HEK293 (cell line): ENCODE measurements around the gene TOM1.

ENCODE experiments used
- BCL6B ChIP-seq: fragments of 450-650 bp; formaldehyde crosslinking; IDR thresholded peaks from 2 replicates; pipeline ENCODE4 v1.5.1; 2017; ENCODE audit warnings: missing biosample characterization, missing genetic modification characterization
- HIC1 ChIP-seq: fragments of 450-650 bp; formaldehyde crosslinking; IDR thresholded peaks from 2 replicates; pipeline ENCODE4 v1.5.1; 2016; ENCODE audit warnings: missing biosample characterization, missing genetic modification characterization
- KLF7 ChIP-seq: fragments of 450-650 bp; formaldehyde crosslinking; IDR thresholded peaks from 2 replicates; pipeline ENCODE4 v1.5.1; 2016; ENCODE audit warnings: missing biosample characterization, missing genetic modification characterization, borderline replicate concordance
- KLF9 ChIP-seq: fragments of 450-650 bp; formaldehyde crosslinking; IDR thresholded peaks from 2 replicates; pipeline ENCODE4 v1.5.1; 2016; ENCODE audit warnings: missing biosample characterization, missing genetic modification characterization, low read depth
- PATZ1 ChIP-seq: fragments of 450-650 bp; formaldehyde crosslinking; IDR thresholded peaks from 2 replicates; pipeline ENCODE4 v1.5.1; 2016; ENCODE audit warnings: missing biosample characterization, missing genetic modification characterization
- PBX3 ChIP-seq: sonication (generic); formaldehyde crosslinking; IDR thresholded peaks from 2 replicates; pipeline ENCODE4 v1.8.1; 2022; ENCODE audit warnings: mild to moderate bottlenecking, moderate library complexity, missing genetic modification reagents
- PRDM6 ChIP-seq: fragments of 450-650 bp; formaldehyde crosslinking; IDR thresholded peaks from 2 replicates; pipeline ENCODE4 v1.5.1; 2017; ENCODE audit warnings: missing biosample characterization, missing genetic modification characterization
- REST ChIP-seq: fragments of 450-650 bp; formaldehyde crosslinking; IDR thresholded peaks from 2 replicates; pipeline ENCODE4 v1.5.1; 2016; ENCODE audit warnings: missing biosample characterization, missing genetic modification characterization
- SCRT1 ChIP-seq: fragments of 450-650 bp; formaldehyde crosslinking; IDR thresholded peaks from 2 replicates; pipeline ENCODE4 v1.5.1; 2016; ENCODE audit warnings: missing biosample characterization, missing genetic modification characterization, borderline replicate concordance
- SP7 ChIP-seq: fragments of 450-650 bp; formaldehyde crosslinking; IDR thresholded peaks from 2 replicates; pipeline ENCODE4 v1.5.1; 2016; ENCODE audit warnings: missing biosample characterization, missing genetic modification characterization
- ZBTB17 ChIP-seq: fragments of 450-650 bp; formaldehyde crosslinking; IDR thresholded peaks from 2 replicates; pipeline ENCODE4 v1.5.1; 2016; ENCODE audit warnings: missing biosample characterization, missing genetic modification characterization
- ZBTB48 ChIP-seq: fragments of 450-650 bp; formaldehyde crosslinking; IDR thresholded peaks from 2 replicates; pipeline ENCODE4 v1.5.1; 2016; ENCODE audit warnings: missing biosample characterization, missing genetic modification characterization
- ZBTB6 ChIP-seq: fragments of 450-650 bp; formaldehyde crosslinking; IDR thresholded peaks from 2 replicates; pipeline ENCODE4 v1.5.1; 2017; ENCODE audit warnings: missing biosample characterization, missing genetic modification characterization
- ZFP3 ChIP-seq: fragments of 450-650 bp; formaldehyde crosslinking; IDR thresholded peaks from 2 replicates; pipeline ENCODE4 v1.5.1; 2016; ENCODE audit warnings: low read depth, missing biosample characterization, missing genetic modification characterization
- ZFP37 ChIP-seq: fragments of 450-650 bp; formaldehyde crosslinking; IDR thresholded peaks from 2 replicates; pipeline ENCODE4 v1.5.1; 2016; ENCODE audit warnings: missing biosample characterization, missing genetic modification characterization
- ZNF112 ChIP-seq: fragments of 450-650 bp; formaldehyde crosslinking; IDR thresholded peaks from 2 replicates; pipeline ENCODE4 v1.5.0; 2017; ENCODE audit warnings: missing biosample characterization, missing genetic modification characterization
- ZNF138 ChIP-seq: fragments of 450-650 bp; formaldehyde crosslinking; IDR thresholded peaks from 2 replicates; pipeline ENCODE4 v1.5.1; 2016; ENCODE audit warnings: missing biosample characterization, missing genetic modification characterization, borderline replicate concordance
- ZNF350 ChIP-seq: fragments of 450-650 bp; formaldehyde crosslinking; IDR thresholded peaks from 2 replicates; pipeline ENCODE4 v1.5.0; 2017; ENCODE audit warnings: missing biosample characterization, mild to moderate bottlenecking, missing genetic modification characterization
- ZNF610 ChIP-seq: fragments of 450-650 bp; formaldehyde crosslinking; IDR thresholded peaks from 2 replicates; pipeline ENCODE4 v1.5.1; 2016; ENCODE audit warnings: missing biosample characterization, missing genetic modification characterization, borderline replicate concordance
- ZNF621 ChIP-seq: fragments of 450-650 bp; formaldehyde crosslinking; IDR thresholded peaks from 2 replicates; pipeline ENCODE4 v1.5.1; 2017; ENCODE audit warnings: missing biosample characterization, missing genetic modification characterization
- ZNF626 ChIP-seq: fragments of 450-650 bp; sonication (Bioruptor Pico); formaldehyde crosslinking; IDR thresholded peaks from 2 replicates; pipeline ENCODE4 v1.5.1; 2018; ENCODE audit warnings: missing biosample characterization, missing genetic modification characterization, inconsistent platforms
- ZNF645 ChIP-seq: fragments of 450-650 bp; formaldehyde crosslinking; IDR thresholded peaks from 2 replicates; pipeline ENCODE4; 2016; ENCODE audit warnings: missing biosample characterization, missing genetic modification characterization
- ZNF76 ChIP-seq: fragments of 450-650 bp; formaldehyde crosslinking; IDR thresholded peaks from 2 replicates; pipeline ENCODE4; 2016; ENCODE audit warnings: low read depth, missing biosample characterization, missing genetic modification characterization, borderline replicate concordance
- ZNF792 ChIP-seq: fragments of 450-650 bp; formaldehyde crosslinking; IDR thresholded peaks from 2 replicates; pipeline ENCODE4 v1.5.1; 2016; ENCODE audit warnings: missing biosample characterization, missing genetic modification characterization

The TOM1 gene

GRCh38 chr22:35397095-35397904 lies 97.6 kb downstream of the TOM1 start (continued):
- TF ChIP-seq ZNF621 (tag by site-specific recombination) (no peak), ZNF112 (tag by site-specific recombination) (no peak), PATZ1 (no peak), ZNF76 (tag by site-specific recombination) (no peak), ZNF626 (tag by site-specific recombination) (no peak), ZNF350 (no peak), KLF9 (tag by site-specific recombination) (no peak), ZFP37 (no peak), REST (tag by site-specific recombination) (no peak), ZNF138 (tag by site-specific recombination) (no peak), ZFP3 (tag by site-specific recombination) (0 out of 2 replicates have a peak, but pooled peaks have one; percentile 31), ZBTB48 (tag by site-specific recombination) (no peak), PBX3 (CRISPR knock-in tag) (no peak), SCRT1 (tag by site-specific recombination) (no peak), ZNF610 (no peak), PRDM6 (tag by site-specific recombination) (peak; percentile 76), KLF7 (tag by site-specific recombination) (no peak), ZBTB6 (no peak), SP7 (tag by site-specific recombination) (no peak), BCL6B (tag by site-specific recombination) (no peak), ZNF792 (no peak), ZBTB17 (tag by site-specific recombination) (0 out of 2 replicates have a peak, but pooled peaks have one; percentile 9), ZNF645 (tag by site-specific recombination) (no peak), HIC1 (tag by site-specific recombination) (no peak)
